Kidney tubule cell (primary cell): Measurements from ENCODE around the gene AQP10.
"Not testable (repeated sequence)": the region's sequence is repeated elsewhere in the genome, so short reads cannot be mapped to it uniquely, and the experiment has no call there.

ENCODE experiments used
- DNase-seq: peaks from one replicate; pipeline ENCODE4 v3.0.0-alpha.2; 2018; ENCODE audit warnings: low spot score

The AQP10 gene

DNA sequence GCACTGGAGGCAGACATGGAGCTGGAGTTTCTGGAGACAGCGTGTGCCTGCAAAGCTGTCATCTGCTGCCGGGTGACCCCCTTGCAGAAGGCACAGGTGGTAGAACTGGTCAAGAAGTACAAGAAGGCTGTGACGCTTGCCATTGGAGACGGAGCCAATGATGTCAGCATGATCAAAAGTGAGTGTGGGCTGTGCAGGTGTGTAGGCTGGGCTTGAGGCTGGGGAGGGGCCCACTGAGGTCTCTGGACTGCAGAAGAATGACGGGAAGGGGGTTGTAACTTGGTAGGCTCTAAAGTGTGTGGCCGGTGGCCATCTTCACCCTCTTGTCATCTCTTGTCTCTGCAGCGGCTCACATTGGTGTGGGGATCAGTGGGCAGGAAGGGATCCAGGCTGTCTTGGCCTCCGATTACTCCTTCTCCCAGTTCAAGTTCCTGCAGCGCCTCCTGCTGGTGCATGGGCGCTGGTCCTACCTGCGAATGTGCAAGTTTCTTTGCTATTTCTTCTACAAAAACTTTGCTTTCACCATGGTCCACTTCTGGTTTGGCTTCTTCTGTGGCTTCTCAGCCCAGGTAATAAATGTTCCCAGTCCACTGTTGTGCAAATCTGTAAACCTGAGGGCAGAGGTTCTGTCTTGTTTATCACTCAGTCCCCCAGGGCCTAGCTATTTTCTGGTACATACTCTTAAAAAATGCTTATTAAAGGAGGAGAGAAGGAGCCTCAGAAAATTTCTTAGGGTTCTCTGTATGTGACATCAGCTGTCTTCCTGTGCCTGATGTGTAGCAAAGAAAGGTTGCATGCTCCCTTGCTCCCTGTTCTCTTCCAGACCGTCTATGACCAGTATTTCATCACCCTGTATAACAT lies 24.3 kb downstream of the AQP10 start:
- DNase-seq: no peak

DNA sequence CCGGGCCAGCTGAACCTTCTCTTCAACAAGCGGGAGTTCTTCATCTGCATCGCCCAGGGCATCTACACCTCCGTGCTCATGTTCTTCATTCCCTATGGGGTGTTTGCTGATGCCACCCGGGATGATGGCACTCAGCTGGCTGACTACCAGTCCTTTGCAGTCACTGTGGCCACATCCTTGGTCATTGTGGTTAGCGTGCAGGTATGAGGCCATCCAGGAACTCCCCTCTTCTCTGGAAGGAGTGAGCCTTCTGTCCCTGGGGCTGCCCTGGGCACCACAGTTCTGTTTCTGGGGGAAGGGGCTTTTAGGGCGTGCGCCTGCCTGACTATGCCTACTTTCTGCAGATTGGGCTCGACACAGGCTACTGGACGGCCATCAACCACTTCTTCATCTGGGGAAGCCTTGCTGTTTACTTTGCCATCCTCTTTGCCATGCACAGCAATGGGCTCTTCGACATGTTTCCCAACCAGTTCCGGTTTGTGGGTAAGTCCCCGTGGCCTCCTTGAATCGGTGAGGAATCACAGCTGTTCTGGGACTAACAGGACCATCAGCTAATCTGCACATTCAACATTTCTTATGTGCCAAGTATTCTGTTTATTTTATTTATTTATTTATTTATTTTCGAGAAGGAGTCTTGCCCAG lies 25.5 kb downstream of the AQP10 start:
- DNase-seq: no peak

DNA sequence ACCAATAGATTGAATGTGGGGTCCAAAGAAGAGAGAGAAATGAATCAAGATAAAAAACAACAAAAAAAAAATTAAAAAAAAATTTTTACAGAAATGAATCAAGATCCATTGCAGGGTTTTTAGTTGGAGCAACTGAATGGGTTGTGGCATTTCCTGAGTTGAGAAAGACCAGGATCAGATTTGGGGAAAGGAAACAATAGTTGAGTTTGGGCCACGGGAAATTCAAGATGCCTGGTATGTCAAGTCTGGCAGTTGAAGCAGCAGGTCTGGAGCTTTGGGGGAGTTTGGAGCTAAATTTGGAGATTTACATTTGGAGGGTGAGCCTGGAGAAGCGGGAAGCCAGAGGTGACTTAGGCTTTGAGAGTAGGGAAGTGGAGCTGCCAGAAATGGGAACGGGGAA lies 27.1 kb downstream of the AQP10 start:
- no peak for DNase-seq

DNA sequence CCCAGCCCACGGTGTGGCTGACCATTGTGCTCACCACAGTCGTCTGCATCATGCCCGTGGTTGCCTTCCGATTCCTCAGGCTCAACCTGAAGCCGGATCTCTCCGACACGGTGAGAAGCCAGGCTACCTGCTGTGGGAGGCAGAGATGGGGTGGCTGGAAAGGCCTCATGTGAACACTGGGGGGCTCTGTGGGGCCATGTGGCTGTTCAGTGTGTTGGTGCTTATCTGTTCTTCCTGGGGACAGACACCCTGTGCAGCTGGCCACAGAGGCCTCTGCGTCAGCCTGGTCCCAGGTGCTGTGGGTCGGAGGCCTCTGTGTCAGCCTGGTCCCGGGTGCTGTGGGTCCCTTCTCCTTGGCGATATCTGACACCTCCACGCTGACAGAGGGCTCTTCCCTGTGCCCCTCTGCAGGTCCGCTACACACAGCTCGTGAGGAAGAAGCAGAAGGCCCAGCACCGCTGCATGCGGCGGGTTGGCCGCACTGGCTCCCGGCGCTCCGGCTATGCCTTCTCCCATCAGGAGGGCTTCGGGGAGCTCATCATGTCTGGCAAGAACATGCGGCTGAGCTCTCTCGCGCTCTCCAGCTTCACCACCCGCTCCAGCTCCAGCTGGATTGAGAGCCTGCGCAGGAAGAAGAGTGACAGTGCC lies 27.7 kb downstream of the AQP10 start:
- no peak for DNase-seq

DNA sequence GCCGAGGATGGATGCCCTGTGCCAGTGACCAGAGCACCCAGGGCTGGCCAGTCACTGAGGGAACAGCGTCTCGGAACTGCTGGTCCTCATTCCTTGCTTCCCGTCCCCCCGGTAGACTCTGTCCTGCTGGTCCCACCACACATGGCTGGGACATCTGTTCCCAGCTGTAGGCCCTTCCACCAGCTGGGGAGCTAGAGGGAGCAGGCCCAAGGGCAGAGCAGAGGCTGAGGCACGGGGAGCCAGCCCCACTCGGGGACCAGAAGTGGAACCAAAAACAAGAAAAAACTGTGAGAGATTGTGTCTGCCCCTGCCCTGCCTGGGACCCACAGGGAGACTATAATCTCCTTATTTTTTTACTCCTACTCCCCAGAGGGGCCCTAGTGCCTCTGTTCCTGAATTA lies 28.2 kb downstream of the AQP10 start:
- no peak for DNase-seq

DNA sequence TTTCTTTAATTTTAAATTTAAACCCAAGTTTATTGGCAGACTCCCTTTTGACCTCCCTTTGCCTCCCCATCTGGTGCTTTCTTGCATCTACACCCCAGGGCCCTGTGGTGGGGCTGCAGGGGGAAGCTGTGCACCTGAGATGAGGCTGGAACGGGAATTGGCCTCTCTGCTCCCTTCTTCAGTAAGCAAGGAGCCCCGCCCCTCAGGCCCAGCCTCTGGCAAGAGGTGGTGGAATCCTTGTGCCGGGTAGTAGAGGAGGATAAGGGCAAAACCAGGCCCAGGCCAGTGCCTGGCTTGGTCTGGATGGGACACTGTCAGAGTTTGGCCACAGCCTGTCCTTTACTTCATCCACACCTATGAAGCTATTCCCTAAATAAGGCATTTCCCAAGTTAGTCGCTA lies 29.5 kb downstream of the AQP10 start:
- no peak for DNase-seq

DNA sequence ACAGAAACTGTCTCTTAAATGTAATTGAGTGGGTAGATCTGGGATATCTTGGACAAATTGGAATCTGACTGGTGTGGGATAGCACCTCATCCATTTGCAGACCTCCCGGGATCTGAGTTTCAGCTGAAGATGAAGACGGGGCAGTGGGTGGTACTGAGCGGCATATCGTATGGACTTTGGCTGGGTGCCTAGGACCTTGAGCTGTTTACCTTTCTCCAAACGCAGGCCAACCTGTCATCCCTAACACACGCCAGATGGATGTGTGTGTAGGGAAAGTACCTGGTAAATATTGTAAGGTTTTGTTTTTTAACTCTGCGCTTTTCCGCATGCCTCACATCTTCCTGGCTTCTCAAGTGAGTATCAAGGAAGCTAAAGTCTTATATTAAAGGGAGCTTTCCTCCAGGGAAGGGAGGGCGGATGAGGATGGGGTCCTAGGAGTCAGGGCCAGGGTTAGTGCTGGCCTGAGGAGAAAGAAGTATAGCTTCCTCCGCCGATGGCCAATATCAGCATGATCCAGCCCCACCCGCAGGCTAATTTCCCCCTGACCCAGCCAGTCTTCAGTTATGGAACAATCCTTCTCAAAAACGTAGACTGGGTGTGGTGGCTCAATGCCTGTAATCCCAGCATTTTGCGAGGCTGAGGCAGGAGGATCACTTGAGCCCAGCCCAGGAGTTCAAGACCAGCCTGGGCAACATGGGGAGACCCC lies 30.6 kb downstream of the AQP10 start:
- DNase-seq: no peak

DNA sequence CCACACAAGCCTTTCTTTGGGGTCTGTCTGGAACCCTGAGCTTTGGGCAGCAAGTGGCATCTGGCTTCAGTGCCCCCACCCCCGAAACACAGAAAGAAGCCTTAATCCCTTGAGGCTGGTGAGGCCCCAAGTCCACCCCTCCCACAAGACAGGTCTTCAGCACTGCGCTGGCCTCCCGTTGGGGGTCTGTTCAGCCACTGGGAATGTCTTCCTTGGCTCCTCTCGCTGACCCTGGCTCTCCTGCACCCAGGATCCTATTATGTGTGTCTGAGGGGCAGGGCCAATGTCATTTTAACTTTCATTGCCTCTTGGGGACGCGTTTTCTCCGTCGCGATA lies 31.3 kb downstream of the AQP10 start:
- no peak for DNase-seq

DNA sequence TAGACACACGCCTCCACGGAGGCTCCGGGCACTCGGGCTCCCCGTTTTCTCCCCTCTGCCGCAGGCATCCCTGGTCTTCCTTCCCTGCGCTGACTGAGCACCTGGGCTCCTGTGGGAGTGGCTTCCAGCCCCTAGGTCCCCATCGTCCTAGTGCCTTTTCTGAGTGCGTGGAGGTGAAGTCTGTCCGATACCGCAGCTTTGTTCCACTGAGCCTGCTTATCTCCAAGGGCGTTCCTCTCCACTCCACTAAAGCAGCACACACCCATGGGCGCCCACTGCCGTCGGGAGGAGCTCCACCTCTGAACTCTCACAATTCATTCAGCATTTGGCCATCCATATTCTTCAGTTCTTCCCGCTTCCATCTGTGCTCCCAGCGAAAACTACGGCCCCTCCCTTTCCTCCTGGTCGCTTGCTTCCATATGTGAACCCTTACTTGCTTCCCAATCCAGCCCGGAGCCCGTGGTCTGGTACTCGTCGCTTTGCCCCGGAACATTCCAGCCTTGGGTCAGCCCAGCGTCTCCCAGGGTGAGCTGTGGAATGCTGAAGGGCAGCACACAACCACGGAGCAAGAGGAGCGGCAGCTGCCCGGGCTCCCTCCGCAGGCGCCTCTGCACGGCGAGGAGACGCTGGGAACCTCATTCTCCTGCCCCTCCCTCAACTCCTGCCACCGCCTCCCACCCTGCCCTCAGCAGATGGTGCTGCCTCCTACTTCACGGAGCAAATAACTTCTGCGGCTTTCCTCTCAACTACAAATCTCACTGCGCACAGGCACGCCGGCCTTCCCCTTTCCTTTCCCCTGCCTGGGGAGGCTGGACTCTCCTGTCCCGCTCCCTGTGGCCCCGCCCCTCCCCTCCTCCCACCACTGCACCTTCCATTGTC lies 31.9 kb downstream of the AQP10 start:
- DNase-seq: peak; percentile 58

DNA sequence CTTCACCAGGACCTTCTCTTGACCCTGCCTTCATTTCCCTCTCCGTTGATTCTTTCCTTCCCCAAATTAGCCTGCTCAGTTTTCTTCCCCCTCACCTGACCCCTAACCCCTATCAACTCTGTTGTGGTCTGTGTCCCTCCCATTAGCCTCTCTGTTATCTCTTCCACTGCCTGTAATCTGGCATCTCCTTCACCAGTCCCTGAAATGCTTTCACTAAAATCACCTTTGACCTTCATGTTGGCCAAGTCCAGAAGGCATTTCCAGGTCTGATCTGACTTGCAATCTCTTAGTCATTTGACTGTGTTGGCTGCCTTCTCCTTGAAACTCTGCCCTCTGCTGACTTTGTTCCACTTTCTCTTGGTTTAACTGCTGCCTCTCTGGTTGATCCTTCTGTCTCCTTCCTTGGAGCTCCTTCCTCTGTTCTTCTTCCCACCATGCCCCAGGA lies 32.6 kb downstream of the AQP10 start:
- peak; percentile 58 for DNase-seq

DNA sequence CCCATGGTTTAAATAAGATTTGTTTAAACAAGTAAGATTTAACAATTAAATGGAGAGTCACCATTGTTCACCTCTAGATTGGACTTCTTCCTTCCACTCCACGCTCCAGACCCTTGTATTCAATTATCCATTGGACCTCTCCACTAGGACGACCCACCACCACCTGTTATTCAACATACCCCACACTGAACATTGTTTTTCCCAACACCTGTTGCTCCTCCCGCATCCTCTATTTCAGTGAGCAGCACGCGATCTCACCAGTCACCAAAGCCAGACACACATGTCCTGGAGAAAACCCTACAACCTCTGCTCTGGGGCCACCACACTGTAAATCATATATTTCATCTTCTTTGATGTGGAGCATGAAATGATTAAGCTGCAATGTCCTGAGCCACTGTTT lies 33.1 kb downstream of the AQP10 start:
- DNase-seq: no peak

DNA sequence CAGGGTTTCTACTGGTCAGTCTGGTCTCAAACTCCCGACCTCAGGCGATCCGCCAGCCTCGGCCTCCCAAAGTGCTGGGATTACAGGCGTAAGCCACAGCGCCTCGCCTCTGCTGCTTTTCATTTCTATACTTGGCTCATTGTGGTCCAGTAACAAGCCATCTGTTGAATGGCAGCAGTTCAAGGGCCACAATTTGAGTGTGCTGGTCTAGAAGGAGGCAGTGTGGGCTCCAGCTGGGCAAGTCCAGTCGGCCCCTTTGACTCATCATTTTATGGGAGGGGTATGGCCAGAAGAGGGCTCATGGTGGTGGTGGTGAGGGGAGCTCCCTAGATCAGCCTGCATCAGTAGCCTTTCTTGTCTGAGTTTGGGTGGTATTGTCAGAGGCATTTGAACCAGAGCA lies 37.6 kb downstream of the AQP10 start:
- no peak for DNase-seq

DNA sequence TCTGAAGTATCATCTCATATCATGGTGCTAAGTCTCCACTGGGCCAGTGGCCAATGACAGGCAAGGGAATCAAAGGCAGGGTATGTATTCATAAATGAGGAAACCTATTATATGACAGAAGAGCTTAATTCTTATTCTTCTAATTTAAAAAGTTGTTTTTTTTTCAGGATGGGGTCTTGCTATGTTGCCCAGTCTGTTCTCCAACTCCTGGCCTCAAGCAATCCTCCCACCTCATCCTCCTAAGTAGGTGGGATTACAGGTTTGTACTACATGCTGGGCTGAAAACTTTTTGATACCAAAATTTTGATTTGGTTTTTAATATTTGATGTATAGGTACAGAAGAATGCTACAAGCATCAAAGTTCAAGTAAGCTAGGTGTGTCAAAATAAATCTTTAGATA lies 39.4 kb downstream of the AQP10 start:
- DNase-seq: no peak

DNA sequence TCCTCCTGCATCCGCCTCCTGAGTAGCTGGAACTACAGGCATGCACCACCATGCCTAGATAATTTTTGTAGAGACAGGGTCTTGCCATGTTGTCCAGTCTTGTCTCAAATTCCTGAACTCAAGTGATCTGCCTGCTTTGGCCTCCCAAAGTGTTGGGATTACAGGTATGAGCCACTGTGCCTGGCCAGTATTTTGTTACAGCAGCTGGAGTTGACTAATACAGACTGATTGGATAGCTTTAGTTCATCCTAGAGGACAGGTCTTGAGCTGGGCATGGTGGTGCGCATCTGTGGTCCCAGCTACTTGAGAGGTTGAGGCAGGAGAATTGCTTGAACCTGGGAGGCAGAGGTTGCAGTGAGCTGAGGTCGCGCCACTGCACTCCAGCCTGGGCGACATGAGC lies 40.0 kb downstream of the AQP10 start:
- not testable (repeated sequence) for DNase-seq

DNA sequence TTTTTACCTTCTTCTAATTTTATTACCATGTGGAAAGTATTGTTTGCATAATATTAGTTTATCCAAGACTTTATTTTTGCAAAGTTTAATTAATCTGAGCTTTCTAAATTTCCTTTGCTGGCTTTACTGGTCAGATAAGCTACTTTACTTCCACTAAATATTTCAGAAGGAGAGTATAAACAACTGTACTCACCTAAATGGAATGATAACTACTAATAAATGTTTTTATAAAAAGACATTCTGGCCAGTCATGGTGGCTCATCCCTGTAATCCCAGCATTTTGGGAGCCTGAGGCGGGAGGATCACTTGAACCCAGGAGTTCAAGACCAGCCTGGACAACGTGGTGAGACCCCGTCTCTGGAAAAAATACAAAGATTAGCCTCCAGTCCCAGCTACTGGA lies 40.5 kb downstream of the AQP10 start:
- no peak for DNase-seq

DNA sequence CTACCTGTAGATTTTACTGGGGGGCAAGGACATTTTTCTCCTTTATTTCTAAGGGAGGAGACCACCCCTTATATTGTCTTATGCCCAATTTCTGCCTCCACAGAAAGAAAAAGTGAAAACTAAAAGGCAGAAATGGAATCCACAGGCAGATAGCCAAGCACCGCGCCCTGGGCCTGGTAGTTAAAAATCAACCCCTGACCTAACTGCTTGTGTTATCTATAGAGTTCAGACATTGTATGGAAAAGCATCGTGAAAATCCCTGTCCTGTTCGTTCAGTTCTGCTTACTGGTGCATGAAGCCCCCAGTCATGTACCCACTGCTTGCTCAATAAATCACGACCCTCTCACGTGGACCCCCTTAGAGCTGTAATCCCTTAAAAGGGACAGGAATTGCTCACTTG lies 50.5 kb downstream of the AQP10 start:
- no peak for DNase-seq

DNA sequence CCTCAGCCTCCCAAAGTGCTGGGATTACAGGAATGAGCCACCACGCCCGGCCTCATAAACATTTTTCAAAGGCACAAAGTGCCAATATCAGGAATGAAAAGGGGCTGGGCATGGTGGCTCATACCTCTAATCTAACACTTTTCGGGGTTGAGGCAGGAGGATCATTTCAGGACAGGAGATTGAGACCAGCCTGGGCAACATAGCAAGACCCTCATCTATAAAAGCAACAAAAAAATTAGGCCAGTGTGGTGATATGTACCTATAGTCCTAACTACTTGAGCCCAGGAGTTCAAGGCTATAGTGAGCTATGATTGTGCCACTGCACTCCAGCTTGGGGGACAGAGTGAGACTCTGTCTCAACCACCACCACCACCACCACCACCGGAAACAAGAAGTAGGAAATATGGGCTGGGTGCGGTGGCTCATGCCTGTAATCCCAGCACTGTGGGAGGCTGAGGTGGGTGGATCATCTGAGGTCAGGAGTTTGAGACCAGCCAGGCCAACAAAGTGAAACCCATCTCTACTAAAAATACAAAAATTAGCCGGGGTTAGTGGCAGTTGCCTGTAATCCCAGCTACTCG lies 53.0 kb downstream of the AQP10 start:
- not testable (repeated sequence) for DNase-seq
